SU-DHL-6 (cell line): Measurements from ENCODE around the gene TCEA3.

Source experiments
- CTCF ChIP-seq: fragments of 200-600 bp; sonication (generic); IDR thresholded peaks from one replicate; pipeline ENCODE4 v1.5.1; 2017; ENCODE audit warnings: antibody characterized with exemption, mild to moderate bottlenecking, low read length, moderate library complexity; ENCODE audit not compliant: insufficient read depth, poor library complexity, severe bottlenecking
- EZH2phosphoT487 ChIP-seq: fragments of 200-600 bp; sonication (generic), shearing (Covaris generic); conservative IDR thresholded peaks from 2 replicates; pipeline ENCODE4 v1.6.1; 2018; ENCODE audit warnings: mild to moderate bottlenecking, antibody characterized with exemption, low read length, moderate library complexity, mixed read lengths

GRCh38 chr1:23421753-23422240 lies 2.8 kb downstream of the TCEA3 start:
- TF ChIP-seq CTCF: no peak
- TF ChIP-seq EZH2phosphoT487: no peak
